Measurements from ENCODE around the gene RACGAP1.
"Not testable (repeated sequence)": the region's sequence is repeated elsewhere in the genome, so short reads cannot be mapped to it uniquely, and the experiment has no call there.

The RACGAP1 gene

GRCh38 chr12:50004696-50005095 is 20.6 kb downstream of the RACGAP1 start:
- TF ChIP-seq CTCF (IDR thresholded peaks at IDR 0.05; ENCODE audit: extremely low read depth, missing control alignments) = no peak
- DNase-seq (ENCODE audit: low spot score) = no peak

- no peak for TF ChIP-seq CTCF (IDR thresholded peaks at IDR 0.05; ENCODE audit: extremely low read depth, missing control alignments)
- no peak for DNase-seq (ENCODE audit: low spot score)
Observed at GRCh38 chr12:50003595-50003994, 21.7 kb downstream of the RACGAP1 start.

GRCh38 chr12:49998453-49998852 is 26.8 kb downstream of the RACGAP1 start:
- TF ChIP-seq CTCF (IDR thresholded peaks at IDR 0.05; ENCODE audit: extremely low read depth, missing control alignments) = no peak
- DNase-seq (ENCODE audit: low spot score) = no peak

- no peak for DNase-seq (ENCODE audit: low spot score)
- no peak for TF ChIP-seq CTCF (IDR thresholded peaks at IDR 0.05; ENCODE audit: extremely low read depth, missing control alignments)
Observed at GRCh38 chr12:49990273-49990672, 35.0 kb downstream of the RACGAP1 start.

- not testable (repeated sequence) for DNase-seq (ENCODE audit: low spot score)
Observed at GRCh38 chr12:49989400-49989799, 35.9 kb downstream of the RACGAP1 start.

GRCh38 chr12:49987625-49988303 is 37.5 kb downstream of the RACGAP1 start:
- no peak for DNase-seq (ENCODE audit: low spot score)

GRCh38 chr12:49986476-49986875 is 38.8 kb downstream of the RACGAP1 start:
- DNase-seq (ENCODE audit: low spot score) = not testable (repeated sequence)

More at GRCh38 chr12:49987625-49988303, 37.5 kb downstream of the RACGAP1 start:
- no peak for TF ChIP-seq CTCF (IDR thresholded peaks at IDR 0.05; ENCODE audit: extremely low read depth, missing control alignments)

GRCh38 chr12:49985981-49986380 is 39.3 kb downstream of the RACGAP1 start:
- no peak for TF ChIP-seq CTCF (IDR thresholded peaks at IDR 0.05; ENCODE audit: extremely low read depth, missing control alignments)
- no peak for DNase-seq (ENCODE audit: low spot score)
